MM.1S (cell line): ENCODE data around the gene KCNK10.

Source experiments
- DNase-seq: peaks from one replicate; pipeline ENCODE4 v3.0.0-alpha.2; 2015
- H2AFZ ChIP-seq: fragments of 300-600 bp; sonication (generic); 2 replicates; pipeline ENCODE4 v1.6.0; 2016; ENCODE audit warnings: antibody characterized with exemption, low read length
- H3F3A ChIP-seq: fragments of 300-600 bp; sonication (generic); 2 replicates; pipeline ENCODE4 v1.6.1; 2016; ENCODE audit warnings: mild to moderate bottlenecking, antibody characterized with exemption, low read length, moderate library complexity, mixed read lengths; ENCODE audit not compliant: insufficient read depth
- H3K27ac ChIP-seq: fragments of 300-600 bp; sonication (generic); 2 replicates; pipeline ENCODE4 v1.5.1; 2016; ENCODE audit warnings: mild to moderate bottlenecking, low read length
- H3K27me3 ChIP-seq: fragments of 300-600 bp; sonication (generic); replicated peaks from 2 replicates; pipeline ENCODE4 v1.6.0; 2016; ENCODE audit warnings: low read length; ENCODE audit not compliant: insufficient read depth
- H3K36me3 ChIP-seq: fragments of 300-600 bp; sonication (generic); replicated peaks from 2 replicates; pipeline ENCODE4 v1.6.1; 2016; ENCODE audit warnings: mild to moderate bottlenecking, low read length, mixed read lengths; ENCODE audit not compliant: insufficient read depth
- H3K4me1 ChIP-seq: fragments of 300-600 bp; sonication (generic); 2 replicates; pipeline ENCODE4 v1.6.1; 2016; ENCODE audit warnings: low read length, mixed read lengths
- H3K4me2 ChIP-seq: fragments of 300-600 bp; sonication (generic); 2 replicates; pipeline ENCODE4 v1.6.0; 2016; ENCODE audit warnings: low read depth, low read length
- H3K4me3 ChIP-seq: fragments of 300-600 bp; sonication (generic); 2 replicates; pipeline ENCODE4 v1.5.1; 2016; ENCODE audit warnings: low read length, mixed read lengths
- H3K79me2 ChIP-seq: fragments of 300-600 bp; sonication (generic); 2 replicates; pipeline ENCODE4 v1.6.1; 2016; ENCODE audit warnings: mixed run types, low read length, mixed read lengths
- H3K9ac ChIP-seq: fragments of 300-600 bp; sonication (generic); 2 replicates; pipeline ENCODE4 v1.6.1; 2016; ENCODE audit warnings: low read length, mixed read lengths
- H3K9me2 ChIP-seq: fragments of 300-600 bp; sonication (generic); replicated peaks from 2 replicates; pipeline ENCODE4 v1.6.1; 2016; ENCODE audit warnings: mild to moderate bottlenecking, low read length, mixed read lengths; ENCODE audit not compliant: insufficient read depth
- H3K9me3 ChIP-seq: fragments of 300-600 bp; sonication (generic); replicated peaks from 2 replicates; pipeline ENCODE4 v1.6.1; 2016; ENCODE audit warnings: mild to moderate bottlenecking, low read length, mixed read lengths; ENCODE audit not compliant: insufficient read depth
- H4K20me1 ChIP-seq: fragments of 300-600 bp; sonication (generic); 2 replicates; pipeline ENCODE4 v1.6.1; 2016; ENCODE audit warnings: mild to moderate bottlenecking, low read length, moderate library complexity, mixed read lengths; ENCODE audit not compliant: insufficient read depth
- EZH2 ChIP-seq: fragments of 300-600 bp; sonication (generic); optimal IDR thresholded peaks from 2 replicates; pipeline ENCODE3; 2017; ENCODE audit warnings: low read depth, mild to moderate bottlenecking, antibody characterized with exemption, low read length, mixed read lengths
- EZH2phosphoT487 ChIP-seq: fragments of 300-600 bp; sonication (generic); IDR thresholded peaks from 2 replicates; pipeline ENCODE4 v1.6.1; 2018; ENCODE audit warnings: antibody characterized with exemption, low read length
- TF ChIP-seq, protein P1 (sequence below): fragments of 300-600 bp; sonication (generic); IDR thresholded peaks from 2 replicates; pipeline ENCODE4 v1.5.1; 2016; ENCODE audit warnings: antibody characterized with exemption, low read length, mixed read lengths

The KCNK10 gene

DNA sequence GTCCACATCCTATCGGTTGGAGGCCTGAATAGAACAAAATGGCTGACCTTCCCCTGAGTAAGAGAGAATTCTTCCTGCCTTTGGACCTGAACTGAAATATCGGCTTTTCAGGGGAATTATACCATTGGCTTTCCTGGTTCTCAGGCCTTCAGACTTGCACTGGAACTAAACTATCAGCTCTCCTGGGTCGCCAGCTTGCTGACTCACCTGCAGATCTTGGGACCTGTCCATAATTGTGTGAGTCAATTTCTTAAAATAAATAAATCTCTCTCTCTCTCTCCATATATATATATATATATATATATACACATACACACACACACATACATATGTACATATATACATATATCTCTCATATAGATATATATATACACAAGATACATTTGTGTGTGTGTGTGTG lies 41.6 kb downstream of the KCNK10 start:
- no peaks in the 10 kb centered on the region for H3K79me2 ChIP-seq
- no peaks in the 10 kb centered on the region for H4K20me1 ChIP-seq
- H3K9me2 ChIP-seq, result no peaks in the 10 kb centered on the region
- H3K4me3 ChIP-seq, result no peak overlapping the region
- H3K27ac ChIP-seq, result no peak overlapping the region
- no peak overlapping the region for H2AFZ ChIP-seq
- H3K36me3 ChIP-seq, result no peaks in the 10 kb centered on the region
- no peaks in the 10 kb centered on the region for H3K27me3 ChIP-seq
- H3F3A ChIP-seq, result no peaks in the 10 kb centered on the region
- H3K9me3 ChIP-seq, result no peaks in the 10 kb centered on the region
- no peak for DNase-seq
- no peak overlapping the region for H3K9ac ChIP-seq
- H3K4me1 ChIP-seq, result no peaks in the 10 kb centered on the region
- no peak for TF ChIP-seq EZH2phosphoT487
- TF ChIP-seq, protein P1, sequence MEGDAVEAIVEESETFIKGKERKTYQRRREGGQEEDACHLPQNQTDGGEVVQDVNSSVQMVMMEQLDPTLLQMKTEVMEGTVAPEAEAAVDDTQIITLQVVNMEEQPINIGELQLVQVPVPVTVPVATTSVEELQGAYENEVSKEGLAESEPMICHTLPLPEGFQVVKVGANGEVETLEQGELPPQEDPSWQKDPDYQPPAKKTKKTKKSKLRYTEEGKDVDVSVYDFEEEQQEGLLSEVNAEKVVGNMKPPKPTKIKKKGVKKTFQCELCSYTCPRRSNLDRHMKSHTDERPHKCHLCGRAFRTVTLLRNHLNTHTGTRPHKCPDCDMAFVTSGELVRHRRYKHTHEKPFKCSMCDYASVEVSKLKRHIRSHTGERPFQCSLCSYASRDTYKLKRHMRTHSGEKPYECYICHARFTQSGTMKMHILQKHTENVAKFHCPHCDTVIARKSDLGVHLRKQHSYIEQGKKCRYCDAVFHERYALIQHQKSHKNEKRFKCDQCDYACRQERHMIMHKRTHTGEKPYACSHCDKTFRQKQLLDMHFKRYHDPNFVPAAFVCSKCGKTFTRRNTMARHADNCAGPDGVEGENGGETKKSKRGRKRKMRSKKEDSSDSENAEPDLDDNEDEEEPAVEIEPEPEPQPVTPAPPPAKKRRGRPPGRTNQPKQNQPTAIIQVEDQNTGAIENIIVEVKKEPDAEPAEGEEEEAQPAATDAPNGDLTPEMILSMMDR, result no peak
- no peak for TF ChIP-seq EZH2
- no peak overlapping the region for H3K4me2 ChIP-seq

DNA sequence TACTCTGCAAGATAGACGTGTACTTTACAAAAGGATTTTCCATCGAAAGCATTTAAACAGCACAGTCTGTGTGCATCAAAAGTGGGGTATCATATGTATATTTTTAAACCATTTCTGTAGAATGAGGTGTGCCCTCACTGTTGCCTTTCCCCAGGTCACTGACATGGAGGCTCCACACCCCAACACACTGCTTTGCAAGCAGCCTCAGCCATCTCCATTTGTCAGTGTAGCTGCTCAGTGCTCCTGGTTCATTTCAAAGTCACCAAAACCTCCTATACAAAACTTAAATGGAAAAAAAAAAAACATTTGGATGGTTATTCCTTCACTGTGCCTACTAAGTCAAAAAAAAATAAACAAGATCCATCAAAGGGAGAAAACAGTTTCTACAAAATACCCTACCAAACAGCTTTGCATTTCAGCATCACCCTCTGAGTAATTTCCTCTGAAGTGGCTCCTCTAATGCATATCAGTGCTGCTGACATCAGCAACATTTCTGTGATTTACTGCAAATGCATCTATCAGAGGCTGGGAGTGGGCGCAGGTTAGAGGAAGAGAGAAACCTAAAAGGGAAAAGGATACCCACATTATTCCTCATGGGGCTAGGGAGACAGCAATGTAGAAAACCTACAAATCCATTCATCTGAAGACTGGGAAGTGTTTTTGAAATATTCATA lies 46.0 kb downstream of the KCNK10 start:
- Histone ChIP-seq H3K36me3 (no peaks in the 10 kb centered on the region), H3F3A (no peaks in the 10 kb centered on the region), H4K20me1 (no peaks in the 10 kb centered on the region), H3K27me3 (no peaks in the 10 kb centered on the region), H2AFZ (no peak overlapping the region), H3K27ac (no peak overlapping the region), H3K4me1 (no peaks in the 10 kb centered on the region), H3K9me2 (no peaks in the 10 kb centered on the region), H3K9ac (no peak overlapping the region), H3K79me2 (no peaks in the 10 kb centered on the region), H3K4me3 (no peak overlapping the region), H3K4me2 (no peak overlapping the region), H3K9me3 (no peaks in the 10 kb centered on the region)
- DNase-seq, result no peak
- no peak for TF ChIP-seq EZH2
- no peak for TF ChIP-seq EZH2phosphoT487
- TF ChIP-seq, protein P1, result no peak

GRCh38 chr14:88272390-88273269 lies 50.4 kb downstream of the KCNK10 start:
- Histone ChIP-seq H3F3A (no peaks in the 10 kb centered on the region), H3K27me3 (no peaks in the 10 kb centered on the region), H4K20me1 (no peaks in the 10 kb centered on the region), H3K4me3 (no peak overlapping the region), H3K27ac (no peak overlapping the region), H3K4me2 (no peak overlapping the region), H3K9ac (no peak overlapping the region), H2AFZ (no peak overlapping the region), H3K36me3 (no peaks in the 10 kb centered on the region), H3K9me3 (no peaks in the 10 kb centered on the region), H3K79me2 (no peaks in the 10 kb centered on the region), H3K4me1 (no peaks in the 10 kb centered on the region), H3K9me2 (no peaks in the 10 kb centered on the region)
- DNase-seq, result no peak
- TF ChIP-seq EZH2 (no peak), EZH2phosphoT487 (no peak)
- TF ChIP-seq, protein P1, result no peak
